Neural progenitor cell (in vitro differentiated cells): ENCODE data around the gene XPO1. TPM values are rescaled to one million over a fixed set of nuclear protein-coding genes. Genes with fewer than 3 reads are reported as not detected.
A peak's percentile ranks its signal among the peaks of the same experiment; 100 is the strongest.

Experiments
- DNase-seq: peaks from one replicate; pipeline ENCODE4 v3.0.0-alpha.2; 2016; ENCODE audit warnings: low spot score
- H2AFZ ChIP-seq: fragments of 200-600 bp; sonication (generic); replicated peaks from 2 replicates; pipeline ENCODE4 v1.6.1; 2016; ENCODE audit warnings: antibody characterized with exemption
- H3F3A ChIP-seq: fragments of 200-600 bp; sonication (generic); 2 replicates; pipeline ENCODE4 v1.6.1; 2016; ENCODE audit warnings: antibody characterized with exemption, low read depth
- H3K27ac ChIP-seq: fragments of 200-600 bp; sonication (generic); 2 replicates; pipeline ENCODE4 v1.5.1; 2016; ENCODE audit warnings: mild to moderate bottlenecking
- H3K27me3 ChIP-seq: fragments of 200-600 bp; sonication (generic); 2 replicates; pipeline ENCODE4 v1.6.1; 2016; ENCODE audit warnings: mild to moderate bottlenecking, moderate library complexity
- H3K36me3 ChIP-seq: fragments of 200-600 bp; sonication (generic); 2 replicates; pipeline ENCODE4 v1.5.1; 2016
- H3K4me1 ChIP-seq: fragments of 200-600 bp; sonication (generic); 2 replicates; pipeline ENCODE4 v1.6.1; 2016; ENCODE audit warnings: mixed run types
- H3K4me2 ChIP-seq: fragments of 200-600 bp; sonication (generic); 2 replicates; pipeline ENCODE4 v1.6.1; 2016
- H3K4me3 ChIP-seq: fragments of 200-600 bp; sonication (generic); 2 replicates; pipeline ENCODE4 v1.5.1; 2016
- H3K79me2 ChIP-seq: fragments of 200-600 bp; sonication (generic); 2 replicates; pipeline ENCODE4 v1.6.1; 2016; ENCODE audit warnings: low read depth
- H3K9ac ChIP-seq: fragments of 200-600 bp; sonication (generic); 2 replicates; pipeline ENCODE4 v1.6.1; 2016
- H3K9me3 ChIP-seq: fragments of 200-600 bp; sonication (generic); 2 replicates; pipeline ENCODE4 v1.5.1; 2016; ENCODE audit warnings: low read depth
- H4K20me1 ChIP-seq: fragments of 200-600 bp; sonication (generic); 2 replicates; pipeline ENCODE4 v1.6.1; 2016; ENCODE audit warnings: low read depth
- H3K27ac Mint-ChIP-seq: 3 replicates; pipeline ENCODE4 v1.8.0; 2021; ENCODE audit warnings: mixed read lengths
- H3K27me3 Mint-ChIP-seq: 2 replicates; pipeline ENCODE4 v1.8.0; 2022; ENCODE audit warnings: low read depth, mild to moderate bottlenecking, inconsistent platforms, moderate library complexity, mixed read lengths; ENCODE audit not compliant: insufficient read depth
- H3K36me3 Mint-ChIP-seq: 3 replicates; pipeline ENCODE4 v1.8.0; 2021; ENCODE audit warnings: mixed read lengths
- H3K4me1 Mint-ChIP-seq: 3 replicates; pipeline ENCODE4 v1.8.0; 2021; ENCODE audit warnings: mixed read lengths
- H3K4me3 Mint-ChIP-seq: 3 replicates; pipeline ENCODE4 v1.8.0; 2021; ENCODE audit warnings: mild to moderate bottlenecking, moderate library complexity, mixed read lengths
- H3K9me3 Mint-ChIP-seq: 3 replicates; pipeline ENCODE4 v1.8.0; 2020; ENCODE audit warnings: mixed read lengths
- EZH2 ChIP-seq: fragments of 200-600 bp; sonication (generic); IDR thresholded peaks from 2 replicates; pipeline ENCODE4 v1.6.1; 2017; ENCODE audit warnings: antibody characterized with exemption, mild to moderate bottlenecking, moderate library complexity
- EZH2phosphoT487 ChIP-seq: fragments of 200-600 bp; sonication (generic); IDR thresholded peaks from 2 replicates; pipeline ENCODE4 v1.6.1; 2017; ENCODE audit warnings: antibody characterized with exemption
- total RNA-seq: library from RNA; depleted of rRNA; stranded (reverse); fragments of >200 nt; gene quantifications from 2 replicates; pipeline ENCODE4 v1.2.3, GENCODE V29; 2015; ENCODE audit warnings: low replicate concordance
- TF ChIP-seq, protein P1 (sequence below): fragments of 200-600 bp; sonication (generic); IDR thresholded peaks from 2 replicates; pipeline ENCODE4 v1.5.1; 2017; ENCODE audit warnings: antibody characterized with exemption, mild to moderate bottlenecking

XPO1 gene
- total RNA-seq, 1 donor from 2014 or later = 681 TPM

DNA sequence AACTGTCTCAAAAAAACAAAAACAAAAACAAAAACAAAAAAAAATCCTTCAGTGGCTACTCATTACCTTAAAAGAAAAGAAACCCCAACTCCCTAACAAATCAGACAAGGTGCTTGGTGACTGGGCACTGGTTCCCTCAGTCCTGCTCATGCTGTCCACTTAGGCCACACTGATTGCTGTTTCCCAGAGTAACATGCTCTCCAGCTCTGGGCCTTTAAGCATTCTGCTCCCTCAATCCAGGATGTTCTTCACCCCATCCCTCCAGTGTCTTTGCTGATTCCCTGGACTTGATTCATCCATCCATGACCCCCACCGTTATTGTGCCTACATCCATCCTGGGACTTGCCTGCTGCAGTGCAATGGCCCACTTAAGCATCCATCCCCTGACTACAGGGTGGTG lies 16.4 kb upstream of the XPO1 start:
- no peaks in the 10 kb centered on the region for H3K79me2 ChIP-seq
- no peak overlapping the region for H3K27ac Mint-ChIP-seq
- peaks cover 2% of the 10 kb centered on the region for H3K27me3 Mint-ChIP-seq
- no peak overlapping the region for H2AFZ ChIP-seq
- peaks cover 10% of the 10 kb centered on the region for H3F3A ChIP-seq
- H3K4me2 ChIP-seq = no peak overlapping the region
- no peaks in the 10 kb centered on the region for H3K27me3 ChIP-seq
- no peak for DNase-seq
- H3K9me3 Mint-ChIP-seq = no peaks in the 10 kb centered on the region
- H3K4me3 ChIP-seq = no peak overlapping the region
- H3K36me3 Mint-ChIP-seq = no peaks in the 10 kb centered on the region
- H3K9ac ChIP-seq = no peak overlapping the region
- no peak overlapping the region for H3K4me3 Mint-ChIP-seq
- H3K4me1 ChIP-seq = peaks cover 15% of the 10 kb centered on the region
- no peaks in the 10 kb centered on the region for H3K36me3 ChIP-seq
- peaks cover 17% of the 10 kb centered on the region for H3K4me1 Mint-ChIP-seq
- TF ChIP-seq EZH2 = no peak
- TF ChIP-seq, protein P1, sequence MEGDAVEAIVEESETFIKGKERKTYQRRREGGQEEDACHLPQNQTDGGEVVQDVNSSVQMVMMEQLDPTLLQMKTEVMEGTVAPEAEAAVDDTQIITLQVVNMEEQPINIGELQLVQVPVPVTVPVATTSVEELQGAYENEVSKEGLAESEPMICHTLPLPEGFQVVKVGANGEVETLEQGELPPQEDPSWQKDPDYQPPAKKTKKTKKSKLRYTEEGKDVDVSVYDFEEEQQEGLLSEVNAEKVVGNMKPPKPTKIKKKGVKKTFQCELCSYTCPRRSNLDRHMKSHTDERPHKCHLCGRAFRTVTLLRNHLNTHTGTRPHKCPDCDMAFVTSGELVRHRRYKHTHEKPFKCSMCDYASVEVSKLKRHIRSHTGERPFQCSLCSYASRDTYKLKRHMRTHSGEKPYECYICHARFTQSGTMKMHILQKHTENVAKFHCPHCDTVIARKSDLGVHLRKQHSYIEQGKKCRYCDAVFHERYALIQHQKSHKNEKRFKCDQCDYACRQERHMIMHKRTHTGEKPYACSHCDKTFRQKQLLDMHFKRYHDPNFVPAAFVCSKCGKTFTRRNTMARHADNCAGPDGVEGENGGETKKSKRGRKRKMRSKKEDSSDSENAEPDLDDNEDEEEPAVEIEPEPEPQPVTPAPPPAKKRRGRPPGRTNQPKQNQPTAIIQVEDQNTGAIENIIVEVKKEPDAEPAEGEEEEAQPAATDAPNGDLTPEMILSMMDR = no peak
- no peak for TF ChIP-seq EZH2phosphoT487
- no peaks in the 10 kb centered on the region for H3K9me3 ChIP-seq
- no peak overlapping the region for H3K27ac ChIP-seq
- H4K20me1 ChIP-seq = no peaks in the 10 kb centered on the region

DNA sequence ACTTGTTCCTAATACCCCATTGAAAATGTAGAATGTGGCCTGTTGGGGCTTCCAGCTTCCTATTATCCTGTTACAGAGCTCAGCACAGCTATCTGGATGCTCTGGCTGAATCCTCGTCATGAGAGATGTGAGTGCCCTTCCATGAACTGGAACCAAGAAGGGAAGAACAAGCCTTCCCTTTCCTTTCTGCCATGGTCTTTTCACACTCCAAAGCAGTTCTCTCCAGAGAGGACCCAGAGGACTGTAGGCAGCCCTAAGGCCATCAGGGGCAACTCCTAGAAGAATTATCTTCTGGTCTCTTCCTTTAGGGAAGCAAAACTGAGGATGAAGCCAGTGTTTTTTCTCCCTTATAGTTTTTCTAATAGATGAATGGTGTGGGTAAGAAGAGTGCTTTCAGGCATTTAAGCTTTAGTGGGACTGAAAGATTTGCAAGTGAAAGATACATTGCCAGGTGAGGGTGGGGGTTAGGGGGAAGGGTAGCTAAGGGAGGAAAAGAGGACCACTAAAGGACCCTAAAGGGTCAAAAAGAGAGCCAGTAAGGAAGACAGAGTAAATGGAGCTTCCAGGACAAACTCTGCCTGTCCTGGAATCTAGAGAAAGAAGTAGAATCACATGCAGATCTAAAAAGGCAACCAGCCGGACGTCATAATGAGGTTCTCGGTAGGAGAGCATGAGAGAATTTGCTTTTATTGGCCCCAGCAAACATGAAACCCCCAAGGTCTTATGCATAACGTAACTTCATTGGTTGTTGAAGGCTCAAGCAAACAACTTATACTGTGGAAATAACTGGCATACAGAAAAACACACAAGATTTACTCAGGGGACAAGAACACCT lies 12.4 kb upstream of the XPO1 start:
- H3K4me1 Mint-ChIP-seq = peaks cover 17% of the 10 kb centered on the region
- Histone ChIP-seq H3K36me3 (no peaks in the 10 kb centered on the region), H3K9me3 (no peaks in the 10 kb centered on the region), H3K9ac (no peak overlapping the region), H3F3A (peaks cover 12% of the 10 kb centered on the region), H3K4me3 (no peak overlapping the region), H2AFZ (peak overlapping the region; percentile 84), H3K4me1 (peaks cover 16% of the 10 kb centered on the region), H3K4me2 (peak overlapping the region; percentile 35), H4K20me1 (no peaks in the 10 kb centered on the region), H3K27me3 (no peaks in the 10 kb centered on the region), H3K79me2 (no peaks in the 10 kb centered on the region), H3K27ac (peak overlapping the region; percentile 34)
- no peaks in the 10 kb centered on the region for H3K36me3 Mint-ChIP-seq
- peaks cover 2% of the 10 kb centered on the region for H3K27me3 Mint-ChIP-seq
- H3K4me3 Mint-ChIP-seq = no peak overlapping the region
- DNase-seq = no peak
- H3K27ac Mint-ChIP-seq = no peak overlapping the region
- TF ChIP-seq, protein P1 = no peak
- TF ChIP-seq EZH2 (no peak), EZH2phosphoT487 (no peak)
- H3K9me3 Mint-ChIP-seq = no peaks in the 10 kb centered on the region

DNA sequence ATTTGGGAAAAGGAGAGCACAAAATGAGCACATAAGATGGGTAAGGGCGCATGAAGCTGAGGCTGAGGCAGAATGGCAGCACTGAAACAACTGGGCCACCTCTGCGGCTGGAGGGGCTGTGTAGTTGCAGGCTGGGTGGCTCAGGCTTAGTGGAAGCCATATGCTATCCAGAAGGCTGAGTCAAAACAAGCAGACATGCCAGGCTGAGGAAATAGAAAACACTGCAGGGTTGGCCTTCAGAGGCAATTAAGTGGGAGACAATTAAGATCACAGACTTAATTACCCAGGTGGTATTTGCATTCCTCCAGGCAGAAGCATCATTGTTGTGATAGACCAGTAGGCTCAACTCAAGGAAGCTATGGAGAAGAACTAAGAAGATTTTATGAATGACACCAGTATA lies 11.4 kb upstream of the XPO1 start:
- no peaks in the 10 kb centered on the region for H3K79me2 ChIP-seq
- H3K27me3 ChIP-seq = no peaks in the 10 kb centered on the region
- H3K9me3 Mint-ChIP-seq = no peaks in the 10 kb centered on the region
- H3K27me3 Mint-ChIP-seq = no peaks in the 10 kb centered on the region
- no peak overlapping the region for H3K4me3 ChIP-seq
- H3K36me3 Mint-ChIP-seq = no peaks in the 10 kb centered on the region
- no peaks in the 10 kb centered on the region for H3K9me3 ChIP-seq
- H2AFZ ChIP-seq = peak overlapping the region; percentile 84
- H3K4me1 ChIP-seq = peaks cover 16% of the 10 kb centered on the region
- H3K27ac ChIP-seq = no peak overlapping the region
- no peak for TF ChIP-seq EZH2phosphoT487
- TF ChIP-seq, protein P1 = no peak
- no peak for TF ChIP-seq EZH2
- no peak overlapping the region for H3K4me3 Mint-ChIP-seq
- H3K4me1 Mint-ChIP-seq = peaks cover 8% of the 10 kb centered on the region
- peak; percentile 18 for DNase-seq
- H3K4me2 ChIP-seq = no peak overlapping the region
- H3K9ac ChIP-seq = no peak overlapping the region
- peaks cover 12% of the 10 kb centered on the region for H3F3A ChIP-seq
- H4K20me1 ChIP-seq = no peaks in the 10 kb centered on the region
- H3K27ac Mint-ChIP-seq = peak overlapping the region; percentile 37
- H3K36me3 ChIP-seq = no peaks in the 10 kb centered on the region
